Tibial nerve (tissue), 4 donors: Measurements from ENCODE around the gene PREX1. TPM values are rescaled to one million over a fixed set of nuclear protein-coding genes. Genes with fewer than 3 reads are reported as not detected.

ENCODE experiments used
- DNase-seq, 2 donors: peaks; one replicate each; pipeline ENCODE4 v3.0.0-alpha.2; 2019; ENCODE audit warnings: low spot score in 2 of 2
- H3K27ac ChIP-seq, 4 donors: fragments of 200-600 bp; sonication (generic) in 3 of 4; one replicate each; pipeline ENCODE4 v1.5.1; 2017 to 2019; ENCODE audit warnings: mild to moderate bottlenecking in 1 of 4
- H3K27me3 ChIP-seq, 2 donors: fragments of 200-600 bp; sonication (generic) in 1 of 2; one replicate each; pipeline versions ENCODE4 v1.5.1 to v1.6.0; 2017 to 2019
- H3K36me3 ChIP-seq, 3 donors: fragments of 200-600 bp; sonication (generic); one replicate each; pipeline ENCODE4 v1.5.1; 2018 to 2019
- H3K4me1 ChIP-seq, 4 donors: fragments of 200-600 bp; sonication (generic) in 3 of 4; one replicate each; pipeline ENCODE4 v1.5.1; 2017 to 2019
- H3K4me3 ChIP-seq, 4 donors: fragments of 200-600 bp; sonication (generic) in 3 of 4; one replicate each; pipeline ENCODE4 v1.5.1; 2017 to 2019; ENCODE audit warnings: mild to moderate bottlenecking in 1 of 4, moderate library complexity in 1 of 4
- H3K9me3 ChIP-seq, 4 donors: fragments of 200-600 bp; sonication (generic) in 3 of 4; one replicate each; pipeline ENCODE4 v1.5.1; 2017 to 2019
- EP300 ChIP-seq, 2 donors: sonication (generic); formaldehyde crosslinking; IDR thresholded peaks; one replicate each; pipeline ENCODE4 v1.6.1; 2017; ENCODE audit warnings: antibody characterized with exemption in 2 of 2, mild to moderate bottlenecking in 1 of 2
- POLR2A ChIP-seq, 2 donors: fragments of 450-650 bp; IDR thresholded peaks; one replicate each; pipeline ENCODE4 v1.6.1; 2017; ENCODE audit warnings: antibody characterized with exemption in 2 of 2, mild to moderate bottlenecking in 2 of 2, moderate library complexity in 2 of 2
- WGBS, 2 donors: methylation state at CpG; one replicate each; pipeline ENCODE4 v1.1.5; 2018; 5-methylcytosine and 5-hydroxymethylcytosine counted together
- total RNA-seq, 4 donors: library from RNA; depleted of rRNA; stranded (reverse); fragments of >200 nt; gene quantifications; one replicate each; pipeline ENCODE4 v1.1.0, GENCODE V29; 2016
- TF ChIP-seq, protein P1 (sequence below), 5 experiments: fragments of 200-600 bp in 3 of 5; fragments of 450-650 bp in 2 of 5; sonication (generic) in 3 of 5; IDR thresholded peaks; one replicate each; pipeline ENCODE4 v1.5.1; 2016 to 2019; ENCODE audit warnings: antibody characterized with exemption in 5 of 5, mild to moderate bottlenecking in 3 of 5, moderate library complexity in 2 of 5

Gene PREX1
- total RNA-seq, 4 donors from 2014 or later, result 30.1 to 50.7 (median 32.5) TPM

DNA sequence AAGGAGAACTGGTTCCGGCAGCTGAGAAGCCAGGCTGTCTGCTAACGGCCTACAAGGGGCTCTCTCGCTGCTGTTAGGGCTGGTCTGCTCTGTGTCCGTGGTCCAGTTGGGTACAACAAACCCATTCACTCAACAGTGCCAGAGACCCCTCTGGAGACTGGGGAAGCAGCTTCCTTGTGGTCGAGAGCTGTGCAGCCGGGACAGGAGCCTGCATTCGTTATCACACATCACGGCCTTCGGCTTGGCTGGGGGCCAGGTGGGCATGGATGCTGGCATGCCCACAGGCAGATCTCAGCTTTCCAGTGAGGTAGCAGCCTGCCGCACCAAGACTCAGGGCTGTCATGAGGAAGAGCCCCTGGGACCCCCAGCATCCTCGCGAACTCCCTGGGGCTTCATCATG is 124.7 kb downstream of the PREX1 start:
- no peak overlapping the region for H3K27ac ChIP-seq
- TF ChIP-seq POLR2A (IDR thresholded peaks at IDR 0.05), result no peak
- TF ChIP-seq EP300 (IDR thresholded peaks at IDR 0.05), result no peak
- TF ChIP-seq, protein P1, sequence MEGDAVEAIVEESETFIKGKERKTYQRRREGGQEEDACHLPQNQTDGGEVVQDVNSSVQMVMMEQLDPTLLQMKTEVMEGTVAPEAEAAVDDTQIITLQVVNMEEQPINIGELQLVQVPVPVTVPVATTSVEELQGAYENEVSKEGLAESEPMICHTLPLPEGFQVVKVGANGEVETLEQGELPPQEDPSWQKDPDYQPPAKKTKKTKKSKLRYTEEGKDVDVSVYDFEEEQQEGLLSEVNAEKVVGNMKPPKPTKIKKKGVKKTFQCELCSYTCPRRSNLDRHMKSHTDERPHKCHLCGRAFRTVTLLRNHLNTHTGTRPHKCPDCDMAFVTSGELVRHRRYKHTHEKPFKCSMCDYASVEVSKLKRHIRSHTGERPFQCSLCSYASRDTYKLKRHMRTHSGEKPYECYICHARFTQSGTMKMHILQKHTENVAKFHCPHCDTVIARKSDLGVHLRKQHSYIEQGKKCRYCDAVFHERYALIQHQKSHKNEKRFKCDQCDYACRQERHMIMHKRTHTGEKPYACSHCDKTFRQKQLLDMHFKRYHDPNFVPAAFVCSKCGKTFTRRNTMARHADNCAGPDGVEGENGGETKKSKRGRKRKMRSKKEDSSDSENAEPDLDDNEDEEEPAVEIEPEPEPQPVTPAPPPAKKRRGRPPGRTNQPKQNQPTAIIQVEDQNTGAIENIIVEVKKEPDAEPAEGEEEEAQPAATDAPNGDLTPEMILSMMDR (IDR thresholded peaks at IDR 0.05), result no peak
- 61 to 63% methylated on average over 4 to 8 of the region's 12 CpGs for WGBS, 2 donors
- H3K4me1 ChIP-seq, result peaks cover 0 to 64% (median 10%) of the 10 kb centered on the region in 4 donors
- no peak overlapping the region for H3K4me3 ChIP-seq
- no peaks in the 10 kb centered on the region for H3K27me3 ChIP-seq
- peaks cover 0 to 20% (median 4%) of the 10 kb centered on the region in 3 donors for H3K36me3 ChIP-seq
- DNase-seq, result no peak
- H3K9me3 ChIP-seq, result no peaks in the 10 kb centered on the region

DNA sequence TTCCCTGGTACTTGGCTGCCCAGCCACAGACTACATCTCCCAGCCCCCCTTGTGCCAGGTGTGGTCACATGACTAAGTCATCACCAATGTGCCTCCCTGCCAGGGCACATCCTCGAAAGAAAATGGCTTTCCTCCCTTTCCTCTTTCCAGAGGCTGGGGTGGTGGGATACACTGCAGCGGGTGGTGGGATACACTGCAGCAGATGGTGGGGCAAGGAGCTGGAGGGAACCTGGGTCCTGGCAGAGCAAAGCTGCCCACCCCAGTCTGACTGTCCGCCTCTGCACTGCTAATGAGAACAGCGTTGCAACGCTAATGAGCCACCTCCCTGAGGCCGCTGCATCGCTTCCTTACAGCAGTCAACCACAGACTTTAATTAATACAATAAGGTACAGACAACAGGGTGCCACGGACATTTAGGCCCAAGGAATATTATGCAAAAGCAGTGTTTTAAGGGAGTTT is 125.3 kb downstream of the PREX1 start:
- Histone ChIP-seq H3K27ac (no peak overlapping the region), H3K9me3 (no peaks in the 10 kb centered on the region), H3K27me3 (no peaks in the 10 kb centered on the region), H3K36me3 (peaks cover 0 to 20% (median 4%) of the 10 kb centered on the region in 3 donors), H3K4me3 (no peak overlapping the region), H3K4me1 (peaks cover 0 to 64% (median 15%) of the 10 kb centered on the region in 4 donors)
- 71 to 79% methylated on average over 8 of the region's 8 CpGs for WGBS, 2 donors
- no peak for DNase-seq
- no peak for TF ChIP-seq POLR2A (IDR thresholded peaks at IDR 0.05)
- TF ChIP-seq EP300 (IDR thresholded peaks at IDR 0.05), result no peak
- TF ChIP-seq, protein P1 (IDR thresholded peaks at IDR 0.05), result no peak

- peaks cover 0 to 14% (median 4%) of the 10 kb centered on the region in 3 donors for H3K36me3 ChIP-seq
- 90 to 92% methylated on average over 7 of the region's 7 CpGs for WGBS, 2 donors
- peaks cover 0 to 57% (median 15%) of the 10 kb centered on the region in 4 donors for H3K4me1 ChIP-seq
- TF ChIP-seq, protein P1 (IDR thresholded peaks at IDR 0.05), result no peak
- no peak for DNase-seq
- no peaks in the 10 kb centered on the region for H3K27me3 ChIP-seq
- no peak overlapping the region for H3K4me3 ChIP-seq
- no peak overlapping the region for H3K27ac ChIP-seq
- H3K9me3 ChIP-seq, result no peaks in the 10 kb centered on the region
Observed at GRCh38 chr20:48701702-48702101, 126.1 kb downstream of the PREX1 start.

DNA sequence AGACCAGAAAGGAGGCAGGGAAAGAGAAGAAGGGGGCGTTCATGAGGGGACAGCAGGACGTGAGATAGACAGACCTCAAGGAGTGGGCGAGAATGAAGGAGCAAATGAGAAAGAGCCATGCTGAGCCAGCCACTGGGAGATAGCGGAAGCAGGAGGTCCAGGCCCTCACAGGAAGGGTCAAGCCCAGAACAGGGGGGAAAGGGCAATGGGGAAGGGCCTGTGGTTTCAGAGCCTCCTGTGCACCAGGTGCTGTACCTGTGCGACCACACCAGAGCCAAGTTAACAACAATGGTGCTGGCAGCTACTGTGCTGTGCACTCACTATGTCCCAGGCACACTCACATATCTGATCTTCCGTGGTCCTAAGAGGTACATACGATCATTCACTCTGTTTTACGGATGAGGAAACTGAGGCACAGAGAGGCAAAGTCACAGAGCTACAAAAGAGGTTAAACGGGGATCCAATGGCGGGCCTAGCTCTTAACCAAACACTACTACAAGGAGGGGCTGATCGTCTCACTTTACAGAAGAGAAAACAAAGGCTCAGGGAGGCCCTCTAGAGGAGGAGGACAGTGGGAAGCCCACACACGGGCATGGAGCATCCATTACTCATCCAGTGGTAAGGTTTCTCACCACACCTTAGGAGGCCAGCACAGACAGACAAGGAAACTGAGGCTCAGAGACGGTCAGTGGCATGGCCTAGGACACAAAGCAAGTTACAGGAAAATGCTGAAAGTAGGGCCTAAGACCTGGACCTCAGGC is 129.1 kb downstream of the PREX1 start:
- H3K27ac ChIP-seq, result peak overlapping the region in 1 of 4 donors; percentile 19

More for the DNA sequence above, 129.1 kb downstream of the PREX1 start:
- Histone ChIP-seq H3K9me3 (no peaks in the 10 kb centered on the region), H3K36me3 (peaks cover 0 to 31% (median 4%) of the 10 kb centered on the region in 3 donors), H3K4me3 (no peak overlapping the region), H3K27me3 (no peaks in the 10 kb centered on the region), H3K4me1 (peaks cover 0 to 31% (median 15%) of the 10 kb centered on the region in 4 donors)
- TF ChIP-seq EP300 (IDR thresholded peaks at IDR 0.05) (no peak), POLR2A (IDR thresholded peaks at IDR 0.05) (no peak)
- TF ChIP-seq, protein P1 (IDR thresholded peaks at IDR 0.05), result no peak
- 70 to 74% methylated on average over 13 of the region's 13 CpGs for WGBS, 2 donors
- DNase-seq, result no peak
